HG02840 (cell line): ENCODE results near the gene POP5.

Source experiments
- ATAC-seq: cut with Tn5 transposase; IDR thresholded peaks from one replicate; pipeline ENCODE4 v1.9.1; 2021; ENCODE audit warnings: mild to moderate bottlenecking, moderate library complexity, moderate number of reproducible peaks; ENCODE audit not compliant: unreplicated experiment, low FRiP score

The POP5 gene

DNA sequence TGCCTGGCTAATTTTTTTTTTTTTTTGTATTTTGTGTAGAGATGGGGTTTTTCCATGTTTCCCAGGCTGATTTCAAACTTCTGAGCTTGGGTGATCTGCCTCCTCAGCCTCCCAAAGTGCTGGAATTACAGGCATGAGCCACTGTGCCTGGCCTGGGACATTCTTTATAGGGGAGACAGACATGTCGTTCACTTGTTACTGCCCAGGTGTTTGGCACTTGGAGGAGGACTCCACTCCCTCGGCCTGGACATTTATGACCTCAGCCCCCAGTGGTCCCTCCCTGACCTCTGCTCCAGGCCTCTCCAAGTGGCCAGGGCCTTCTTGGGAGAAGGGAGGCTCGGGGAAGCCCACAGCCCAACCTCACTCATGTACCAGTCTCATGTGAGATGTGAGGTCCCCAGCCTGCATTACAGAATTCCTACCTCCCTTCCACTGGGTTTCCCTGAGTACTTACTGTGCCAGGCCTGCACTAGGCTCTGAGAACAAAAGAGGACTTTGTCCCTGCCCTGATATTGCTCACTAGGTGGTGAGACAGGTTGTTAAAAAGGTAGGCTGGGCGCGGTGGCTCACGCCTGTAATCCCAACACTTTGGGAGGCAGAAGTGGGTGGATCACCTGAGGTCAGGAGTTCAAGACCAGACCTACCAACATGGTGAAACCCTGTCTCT lies 9.7 kb upstream of the POP5 start:
- no peak for ATAC-seq

GRCh38 chr12:120588948-120589930 lies 8.0 kb upstream of the POP5 start:
- no peak for ATAC-seq

DNA sequence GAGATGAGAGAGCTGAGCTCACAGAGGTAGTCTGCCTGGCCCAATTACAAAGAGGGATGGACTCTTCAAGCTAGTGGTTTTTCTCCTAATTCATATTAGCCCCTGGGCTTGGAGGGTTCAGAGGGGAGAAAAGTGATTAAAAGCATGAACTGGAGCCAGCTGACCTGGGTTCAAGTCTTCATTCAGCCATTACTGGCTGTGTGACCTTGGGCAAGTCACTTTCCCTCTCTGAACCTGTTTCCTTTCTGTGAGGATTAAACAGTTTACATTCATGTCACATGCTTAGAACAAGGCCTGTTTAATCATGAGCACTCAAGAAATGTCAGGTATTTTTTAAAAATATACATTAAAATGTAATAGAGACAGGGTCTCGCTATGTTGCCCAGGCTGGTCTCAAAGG lies 7.2 kb upstream of the POP5 start:
- ATAC-seq: no peak

- ATAC-seq: no peak
These were observed 5.7 kb upstream of the POP5 start for GRCh38 chr12:120586860-120587259.

- no peak for ATAC-seq
These were observed 5.0 kb upstream of the POP5 start for GRCh38 chr12:120586206-120586605.

GRCh38 chr12:120584343-120585149 lies 3.3 kb upstream of the POP5 start:
- no peak for ATAC-seq

DNA sequence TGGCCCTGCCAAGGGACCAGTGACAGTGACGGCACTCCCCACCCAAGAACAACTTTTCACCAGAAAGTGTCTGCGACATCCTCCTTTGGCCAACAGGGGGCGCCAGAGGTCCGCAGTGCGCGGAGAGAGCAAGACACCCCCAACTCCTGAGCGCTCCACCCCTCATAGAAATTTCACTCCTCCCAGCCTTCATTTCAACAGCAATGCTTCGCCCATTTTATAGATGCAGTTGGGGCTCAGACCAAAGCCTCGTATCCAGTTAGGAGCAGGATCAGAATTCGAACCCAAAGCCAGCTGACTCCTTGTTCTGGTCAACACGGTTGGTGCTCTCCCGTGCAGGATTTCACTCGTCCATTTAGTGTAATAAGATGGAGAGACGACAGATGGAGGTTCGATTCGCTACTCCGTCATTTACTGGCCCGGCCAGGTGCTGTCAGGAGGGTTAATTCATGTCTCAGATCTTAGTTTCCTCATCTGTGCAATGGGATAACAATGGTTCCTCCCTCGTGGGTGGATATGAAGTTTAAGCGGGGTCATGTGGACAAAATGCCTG lies 2.4 kb upstream of the POP5 start:
- no peak for ATAC-seq

- no peak for ATAC-seq
These were observed 796 bp upstream of the POP5 start for GRCh38 chr12:120581998-120582397.

- ATAC-seq: no peak
These were observed 2.0 kb downstream of the POP5 start for GRCh38 chr12:120579179-120579578.

DNA sequence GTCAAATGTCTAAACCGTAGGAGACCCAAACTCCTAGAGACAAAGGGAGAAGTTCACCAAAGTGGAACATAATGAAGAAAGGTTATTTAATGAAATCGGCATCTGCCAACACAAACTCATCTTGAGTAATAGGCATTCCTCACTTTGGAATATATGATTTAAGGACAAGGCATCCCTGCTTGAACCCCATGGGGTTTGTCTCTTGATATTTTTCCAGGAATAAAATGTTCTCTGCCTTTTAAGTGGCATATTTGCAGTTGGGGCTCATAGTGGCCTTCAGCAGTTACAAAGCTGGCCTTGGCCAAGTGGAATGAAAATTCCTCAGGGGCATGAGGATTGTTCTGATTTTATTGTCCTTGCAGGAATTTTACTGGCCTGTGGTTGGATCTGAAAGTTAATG lies 7.1 kb downstream of the POP5 start:
- ATAC-seq: no peak

DNA sequence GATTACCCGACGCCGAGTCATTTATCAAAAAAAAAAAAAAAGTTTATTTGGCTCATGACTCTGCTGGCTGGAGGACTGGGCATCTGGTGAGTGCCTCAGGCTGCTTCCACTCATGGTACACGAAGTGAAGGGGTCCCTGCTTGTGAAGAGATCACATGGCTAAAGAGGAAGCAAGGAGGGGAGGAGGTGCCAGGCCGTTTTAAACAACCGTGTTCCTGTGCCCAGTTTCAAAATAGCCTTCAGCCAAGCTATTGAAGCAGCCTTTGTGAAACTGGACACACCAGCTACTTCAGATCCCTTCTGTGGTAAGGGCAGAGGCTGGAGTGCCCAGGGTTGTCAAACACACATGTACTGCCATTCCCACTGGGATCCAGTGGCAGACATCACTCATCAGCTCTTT lies 7.6 kb downstream of the POP5 start:
- no peak for ATAC-seq

DNA sequence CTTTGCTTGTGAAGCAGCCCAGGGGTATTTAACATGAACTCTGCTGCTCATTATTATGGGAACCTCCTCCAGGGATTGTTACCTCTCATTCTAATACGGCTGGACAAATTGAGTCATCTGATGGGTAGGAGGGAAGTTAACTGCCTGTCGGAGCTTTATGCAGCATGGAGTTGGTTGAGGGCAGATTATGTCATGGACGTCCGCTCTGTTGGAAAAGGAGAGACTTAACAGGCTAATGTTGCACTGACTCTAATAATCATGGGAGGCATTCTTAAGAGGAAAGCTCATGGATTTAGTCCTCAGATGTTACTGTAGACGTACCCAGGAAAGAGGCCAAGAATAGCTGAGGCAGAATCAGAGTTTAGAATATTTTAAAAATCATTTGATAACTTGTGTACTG lies 9.9 kb downstream of the POP5 start:
- no peak for ATAC-seq

GRCh38 chr12:120563495-120563894 lies 17.7 kb downstream of the POP5 start:
- ATAC-seq: no peak

- no peak for ATAC-seq
These were observed 18.3 kb downstream of the POP5 start for GRCh38 chr12:120562906-120563305.

- no peak for ATAC-seq
These were observed 23.6 kb downstream of the POP5 start for GRCh38 chr12:120557589-120557988.

DNA sequence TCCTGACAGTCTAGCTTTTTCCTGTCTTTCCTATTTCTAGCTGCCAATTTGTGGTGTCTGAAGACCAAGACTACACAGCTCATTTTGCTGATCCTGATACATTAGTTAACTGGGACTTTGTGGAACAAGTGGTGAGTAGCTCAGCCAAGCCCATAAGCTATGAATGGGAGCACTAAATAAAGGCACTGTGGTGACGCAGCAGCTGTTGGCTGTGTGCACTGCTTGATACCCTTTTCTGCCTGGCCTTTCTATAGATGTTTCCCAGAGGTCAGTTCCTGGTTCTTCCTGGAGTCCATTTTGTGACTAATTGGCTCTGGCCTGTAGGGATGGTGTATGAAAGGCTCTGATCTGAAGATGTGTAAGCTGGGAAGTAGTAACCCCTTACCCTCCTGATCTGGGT lies 26.5 kb downstream of the POP5 start:
- ATAC-seq: no peak

GRCh38 chr12:120546050-120546386 lies 35.2 kb downstream of the POP5 start:
- no peak for ATAC-seq

DNA sequence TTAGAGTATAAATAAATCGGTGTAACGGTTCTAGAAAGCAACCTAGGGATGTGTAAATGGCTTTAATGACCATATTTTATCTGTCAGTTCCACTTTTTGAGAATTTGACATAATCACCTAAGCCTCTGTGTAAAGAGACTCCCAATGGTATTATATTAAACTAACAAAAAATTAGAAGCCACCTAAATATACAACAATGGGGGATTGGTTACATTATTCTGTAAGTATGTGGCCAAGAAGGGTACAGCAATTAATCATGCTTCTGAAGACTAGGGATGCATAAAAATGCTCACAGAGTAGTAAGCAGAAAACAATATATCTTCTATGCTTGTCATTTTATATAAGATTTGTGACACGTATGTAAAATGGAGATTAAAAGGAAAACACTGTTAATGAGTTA lies 36.5 kb downstream of the POP5 start:
- no peak for ATAC-seq

DNA sequence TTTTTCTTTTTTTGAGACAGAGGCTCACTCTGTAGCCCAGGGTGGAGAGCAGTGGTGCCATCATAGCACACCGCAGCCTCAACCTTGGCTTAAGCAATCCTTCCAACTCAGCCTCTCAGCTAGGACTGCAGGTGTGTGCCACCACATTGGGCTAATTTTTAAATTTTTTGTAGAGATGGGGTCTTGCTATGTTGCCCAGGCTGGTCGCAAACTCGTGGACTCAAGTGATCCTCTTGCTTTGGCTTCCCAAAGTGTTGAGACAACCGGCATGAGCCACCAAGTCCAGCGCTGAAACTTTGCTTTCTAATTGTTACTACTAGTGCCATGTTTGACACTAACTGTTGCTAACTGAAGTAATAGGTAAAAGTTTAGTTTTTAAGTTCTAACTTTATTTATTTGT lies 39.0 kb downstream of the POP5 start:
- no peak for ATAC-seq

DNA sequence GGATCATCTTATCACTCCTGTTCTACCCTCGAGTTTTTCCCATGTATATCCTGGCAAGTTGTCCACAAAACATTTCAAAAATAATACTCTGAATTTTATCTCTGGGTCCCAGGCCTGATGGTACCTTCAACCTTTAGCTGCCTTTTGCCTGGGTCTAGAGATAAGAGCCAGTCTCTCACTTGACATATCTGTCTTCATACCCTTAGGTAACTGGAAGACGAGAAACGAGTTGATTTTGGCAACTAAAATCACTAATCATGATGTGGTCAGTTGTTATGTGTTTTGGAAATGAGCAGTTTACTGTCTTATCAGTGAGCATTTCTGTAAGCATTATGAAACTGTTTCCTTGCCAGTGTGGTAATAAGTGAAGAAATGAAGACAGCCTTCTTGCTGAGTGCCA lies 40.8 kb downstream of the POP5 start:
- ATAC-seq: no peak

GRCh38 chr12:120539303-120539702 lies 41.9 kb downstream of the POP5 start:
- no peak for ATAC-seq
